Fibroblast of lung (primary cell): ENCODE data around the gene BORCS8. TPM values are rescaled to one million over a fixed set of nuclear protein-coding genes. Genes with fewer than 3 reads are reported as not detected.
"Not testable (repeated sequence)": the region's sequence is repeated elsewhere in the genome, so short reads cannot be mapped to it uniquely, and the experiment has no call there.

Source experiments
- DNase-seq, 2 donors: peaks; one replicate each; pipeline versions ENCODE4 v3.0.0 to v3.0.0-alpha.2; 2010; ENCODE audit warnings: low read depth in 2 of 2
- H2AFZ ChIP-seq: 2 replicates; pipeline ENCODE4 v1.5.1; 2012; ENCODE audit warnings: low read length, control low read depth, inconsistent platforms
- H3K27ac ChIP-seq: 2 replicates; pipeline ENCODE4 v1.5.1; 2011; ENCODE audit warnings: low read length, control low read depth; ENCODE audit not compliant: insufficient read depth
- H3K27me3 ChIP-seq: 2 replicates; pipeline ENCODE4 v1.5.1; 2011; ENCODE audit warnings: mild to moderate bottlenecking, low read length; ENCODE audit not compliant: control insufficient read depth, insufficient read depth
- H3K36me3 ChIP-seq: 2 replicates; pipeline ENCODE4 v1.5.1; 2011; ENCODE audit warnings: low read length; ENCODE audit not compliant: control insufficient read depth, insufficient read depth
- H3K4me1 ChIP-seq: 2 replicates; pipeline ENCODE4 v1.5.1; 2011; ENCODE audit warnings: low read length; ENCODE audit not compliant: control insufficient read depth, insufficient read depth; ENCODE audit errors: extremely low read depth
- H3K4me2 ChIP-seq: 2 replicates; pipeline ENCODE4 v1.5.1; 2011; ENCODE audit warnings: low read length, control low read depth; ENCODE audit not compliant: insufficient read depth; ENCODE audit errors: extremely low read depth
- H3K4me3 ChIP-seq, 4 experiments: fragments of 200-600 bp in 1 of 4; sonication (generic) in 1 of 4; replicated peaks in 1 of 4; 2 replicates each; pipeline ENCODE4 v1.5.1; 2011 to 2016; ENCODE audit warnings: low read length in 4 of 4, low read depth in 3 of 4, mild to moderate bottlenecking in 3 of 4, control low read depth in 2 of 4, inconsistent platforms in 1 of 4, mixed read lengths in 1 of 4; ENCODE audit not compliant: insufficient read depth in 1 of 4; ENCODE audit errors: control extremely low read depth in 1 of 4
- H3K79me2 ChIP-seq: 2 replicates; pipeline ENCODE4 v1.5.1; 2012; ENCODE audit warnings: mild to moderate bottlenecking, low read length, inconsistent platforms; ENCODE audit not compliant: control insufficient read depth, insufficient read depth
- H3K9ac ChIP-seq: 2 replicates; pipeline ENCODE4 v1.5.1; 2011; ENCODE audit warnings: mild to moderate bottlenecking, low read length, control low read depth; ENCODE audit not compliant: insufficient read depth
- H3K9me3 ChIP-seq: 2 replicates; pipeline ENCODE4 v1.5.1; 2012; ENCODE audit warnings: low read depth, low read length; ENCODE audit not compliant: control insufficient read depth, insufficient read depth
- H4K20me1 ChIP-seq: 2 replicates; pipeline ENCODE4 v1.5.1; 2011; ENCODE audit warnings: low read length; ENCODE audit not compliant: control insufficient read depth, insufficient read depth; ENCODE audit errors: extremely low read depth
- CTCF ChIP-seq, 2 donors: IDR thresholded peaks in 1 of 2; conservative IDR thresholded peaks in 1 of 2; 1 replicate in 1 of 2; 2 replicates in 1 of 2; pipeline ENCODE4 v1.5.1; 2011 to 2012; ENCODE audit warnings: low read length in 2 of 2, control low read depth in 1 of 2, inconsistent platforms in 1 of 2, low read depth in 1 of 2, mild to moderate bottlenecking in 1 of 2
- EZH2 ChIP-seq: IDR thresholded peaks from 2 replicates; pipeline ENCODE4 v1.5.1; 2012; ENCODE audit warnings: low read length, control low read depth, mild to moderate bottlenecking; ENCODE audit errors: missing control alignments
- polyA plus RNA-seq, 2 donors: library from polyadenylated mRNA; depleted of rRNA in 1 of 2; stranded (reverse) in 1 of 2; unstranded in 1 of 2; fragments of >200 nt; gene quantifications; 2 replicates each; pipeline ENCODE4 v1.2.1, GENCODE V29; 2011 to 2012; ENCODE audit warnings: missing spikeins in 1 of 2
- total RNA-seq: library from RNA; depleted of rRNA; stranded (reverse); fragments of >200 nt; gene quantifications from 2 replicates; pipeline ENCODE4 v1.2.1, GENCODE V29; 2014

Gene BORCS8
- total and polyA plus RNA-seq, 2 donors (not counting 1 experiment from before 2014, with no cell fraction given): 10.7 to 13.9 TPM

GRCh38 chr19:19152668-19153384, 39.1 kb downstream of the BORCS8 start:
- Histone ChIP-seq H3K4me2 (no peak overlapping the region), H3K4me1 (no peaks in the 10 kb centered on the region), H3K9me3 (no peaks in the 10 kb centered on the region), H3K36me3 (no peaks in the 10 kb centered on the region), H3K9ac (no peak overlapping the region), H2AFZ (no peak overlapping the region), H3K27me3 (no peaks in the 10 kb centered on the region), H3K27ac (no peak overlapping the region), H3K4me3 (no peak overlapping the region), H4K20me1 (no peaks in the 10 kb centered on the region), H3K79me2 (no peaks in the 10 kb centered on the region)
- TF ChIP-seq CTCF (conservative IDR thresholded peaks at IDR 0.05 in 1 of 2, IDR thresholded peaks at IDR 0.05 in 1 of 2; ENCODE audit: low read depth in 1 of 2, low read length in 2 of 2) (no peak), EZH2 (no peak)
- DNase-seq: no peak

GRCh38 chr19:19151418-19151817, 40.5 kb downstream of the BORCS8 start:
- no peaks in the 10 kb centered on the region for H3K27me3 ChIP-seq
- DNase-seq: no peak
- H3K4me2 ChIP-seq: no peak overlapping the region
- no peaks in the 10 kb centered on the region for H3K36me3 ChIP-seq
- TF ChIP-seq CTCF (conservative IDR thresholded peaks at IDR 0.05 in 1 of 2, IDR thresholded peaks at IDR 0.05 in 1 of 2; ENCODE audit: low read depth in 1 of 2, low read length in 2 of 2) (no peak), EZH2 (no peak)
- no peaks in the 10 kb centered on the region for H3K79me2 ChIP-seq
- H3K4me3 ChIP-seq: no peak overlapping the region
- H2AFZ ChIP-seq: no peak overlapping the region
- no peaks in the 10 kb centered on the region for H3K9me3 ChIP-seq
- H3K9ac ChIP-seq: no peak overlapping the region
- no peaks in the 10 kb centered on the region for H3K4me1 ChIP-seq
- no peak overlapping the region for H3K27ac ChIP-seq
- no peaks in the 10 kb centered on the region for H4K20me1 ChIP-seq

- no peak for TF ChIP-seq EZH2
- no peak for TF ChIP-seq CTCF (conservative IDR thresholded peaks at IDR 0.05 in 1 of 2, IDR thresholded peaks at IDR 0.05 in 1 of 2; ENCODE audit: low read depth in 1 of 2, low read length in 2 of 2)
- H3K27ac ChIP-seq: no peak overlapping the region
- no peak overlapping the region for H2AFZ ChIP-seq
- H3K36me3 ChIP-seq: no peaks in the 10 kb centered on the region
- H3K79me2 ChIP-seq: no peaks in the 10 kb centered on the region
- H3K9ac ChIP-seq: no peak overlapping the region
- no peak for DNase-seq
- H3K9me3 ChIP-seq: no peaks in the 10 kb centered on the region
- H3K27me3 ChIP-seq: no peaks in the 10 kb centered on the region
- no peaks in the 10 kb centered on the region for H3K4me1 ChIP-seq
- no peaks in the 10 kb centered on the region for H4K20me1 ChIP-seq
- H3K4me3 ChIP-seq: no peak overlapping the region
- no peak overlapping the region for H3K4me2 ChIP-seq
Observed at GRCh38 chr19:19149435-19149834, 42.5 kb downstream of the BORCS8 start.

GRCh38 chr19:19148504-19148903, 43.4 kb downstream of the BORCS8 start:
- not testable (repeated sequence) for H2AFZ ChIP-seq, H3K27me3 ChIP-seq, H3K9ac ChIP-seq, H3K4me2 ChIP-seq, H3K79me2 ChIP-seq, H3K27ac ChIP-seq, H3K36me3 ChIP-seq, H3K9me3 ChIP-seq, H4K20me1 ChIP-seq, H3K4me1 ChIP-seq, DNase-seq, H3K4me3 ChIP-seq
